GM12864 (cell line): Measurements from ENCODE around the gene MCTP1.

ENCODE experiments used
- DNase-seq: peaks from one replicate; pipeline ENCODE4 v3.0.0-alpha.2; 2011; ENCODE audit warnings: low read depth
- H3K4me3 ChIP-seq: 2 replicates; pipeline ENCODE4 v1.5.1; 2011; ENCODE audit warnings: mild to moderate bottlenecking, low read depth, low read length, control low read depth
- TF ChIP-seq, protein P1 (sequence below): IDR thresholded peaks from 2 replicates; pipeline ENCODE4 v1.5.1; 2011; ENCODE audit warnings: low read depth, mild to moderate bottlenecking, moderate library complexity, low read length, control low read depth, inconsistent platforms; ENCODE audit errors: missing control alignments

The MCTP1 gene

DNA sequence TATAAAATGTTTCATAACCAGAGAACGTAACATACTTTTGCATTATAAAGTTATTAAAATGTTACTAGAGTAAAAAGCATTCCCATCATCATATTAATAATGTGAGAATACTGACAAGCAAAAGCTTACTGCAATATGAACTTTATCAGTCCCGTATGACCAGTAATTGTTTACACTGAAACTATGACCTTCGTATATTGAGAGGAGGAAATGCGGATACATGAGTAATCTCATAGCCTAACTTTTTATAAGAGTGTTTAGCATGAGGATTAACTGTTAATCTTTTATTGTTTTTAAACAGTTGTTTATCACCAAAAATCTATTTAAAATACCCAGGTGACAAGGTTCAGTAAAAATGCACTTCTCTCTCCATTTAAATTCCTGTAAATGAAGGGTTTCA is 394.0 kb downstream of the MCTP1 start:
- TF ChIP-seq, protein P1, sequence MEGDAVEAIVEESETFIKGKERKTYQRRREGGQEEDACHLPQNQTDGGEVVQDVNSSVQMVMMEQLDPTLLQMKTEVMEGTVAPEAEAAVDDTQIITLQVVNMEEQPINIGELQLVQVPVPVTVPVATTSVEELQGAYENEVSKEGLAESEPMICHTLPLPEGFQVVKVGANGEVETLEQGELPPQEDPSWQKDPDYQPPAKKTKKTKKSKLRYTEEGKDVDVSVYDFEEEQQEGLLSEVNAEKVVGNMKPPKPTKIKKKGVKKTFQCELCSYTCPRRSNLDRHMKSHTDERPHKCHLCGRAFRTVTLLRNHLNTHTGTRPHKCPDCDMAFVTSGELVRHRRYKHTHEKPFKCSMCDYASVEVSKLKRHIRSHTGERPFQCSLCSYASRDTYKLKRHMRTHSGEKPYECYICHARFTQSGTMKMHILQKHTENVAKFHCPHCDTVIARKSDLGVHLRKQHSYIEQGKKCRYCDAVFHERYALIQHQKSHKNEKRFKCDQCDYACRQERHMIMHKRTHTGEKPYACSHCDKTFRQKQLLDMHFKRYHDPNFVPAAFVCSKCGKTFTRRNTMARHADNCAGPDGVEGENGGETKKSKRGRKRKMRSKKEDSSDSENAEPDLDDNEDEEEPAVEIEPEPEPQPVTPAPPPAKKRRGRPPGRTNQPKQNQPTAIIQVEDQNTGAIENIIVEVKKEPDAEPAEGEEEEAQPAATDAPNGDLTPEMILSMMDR: no peak
- H3K4me3 ChIP-seq: no peak overlapping the region
- DNase-seq: no peak

DNA sequence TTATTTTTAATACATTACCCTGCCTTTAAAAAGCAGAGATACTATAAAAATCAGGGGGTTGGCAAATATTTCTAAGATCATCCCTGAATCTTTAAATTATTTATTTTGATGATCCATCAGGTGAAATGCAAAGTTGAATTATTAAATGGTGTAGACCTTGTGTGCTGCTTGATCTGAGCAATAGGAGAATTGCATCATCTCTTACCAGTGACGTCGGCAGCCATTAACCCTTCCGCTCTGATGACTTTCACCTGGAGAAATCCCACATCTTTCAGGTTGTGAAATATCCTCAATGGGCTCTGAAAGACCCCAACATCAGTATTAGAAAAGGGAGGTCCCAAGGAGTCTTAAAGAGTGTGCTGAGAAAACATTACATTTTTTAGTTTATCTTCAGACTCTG is 396.2 kb downstream of the MCTP1 start:
- DNase-seq: no peak
- TF ChIP-seq, protein P1: no peak
- no peak overlapping the region for H3K4me3 ChIP-seq

DNA sequence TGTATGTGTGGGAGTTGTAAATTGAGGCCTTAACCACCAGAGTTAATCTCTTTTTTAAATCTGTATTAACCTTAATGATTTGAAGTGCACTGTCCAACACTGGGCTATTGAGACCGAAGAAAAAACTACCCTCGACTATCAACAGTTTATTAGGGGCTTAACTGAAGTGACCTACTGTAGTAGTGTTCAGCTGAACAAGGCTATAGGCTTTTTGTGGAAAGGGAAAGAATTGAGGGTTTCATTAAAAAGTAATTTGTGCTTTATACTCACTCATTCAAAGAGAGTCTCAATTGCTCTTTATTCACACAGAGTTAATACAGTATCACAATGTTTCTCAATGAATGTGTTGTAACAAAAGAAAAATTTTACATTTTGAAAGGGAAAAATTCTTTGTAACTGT is 399.0 kb downstream of the MCTP1 start:
- no peak for DNase-seq
- no peak overlapping the region for H3K4me3 ChIP-seq
- TF ChIP-seq, protein P1: no peak

DNA sequence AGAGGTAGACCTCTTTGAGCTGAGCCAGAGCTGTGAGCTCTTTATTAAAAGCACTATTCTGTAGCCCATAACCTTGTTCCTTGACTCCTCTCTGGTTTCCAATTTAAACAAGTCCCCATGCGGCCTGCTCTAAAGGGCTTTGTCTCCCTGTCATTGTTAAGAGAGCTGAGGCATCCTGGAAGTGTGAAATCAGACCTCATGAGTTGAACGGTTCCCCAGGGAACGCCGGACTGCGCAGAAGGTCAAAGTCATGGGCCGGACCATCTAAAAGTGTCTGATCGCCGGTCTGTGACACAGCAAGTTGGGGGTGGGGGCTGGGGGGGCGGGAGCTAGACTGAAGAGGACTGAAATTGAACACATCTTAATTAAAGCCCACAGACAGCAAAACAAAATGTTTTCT is 400.6 kb downstream of the MCTP1 start:
- no peak for DNase-seq
- no peak overlapping the region for H3K4me3 ChIP-seq
- TF ChIP-seq, protein P1: no peak

DNA sequence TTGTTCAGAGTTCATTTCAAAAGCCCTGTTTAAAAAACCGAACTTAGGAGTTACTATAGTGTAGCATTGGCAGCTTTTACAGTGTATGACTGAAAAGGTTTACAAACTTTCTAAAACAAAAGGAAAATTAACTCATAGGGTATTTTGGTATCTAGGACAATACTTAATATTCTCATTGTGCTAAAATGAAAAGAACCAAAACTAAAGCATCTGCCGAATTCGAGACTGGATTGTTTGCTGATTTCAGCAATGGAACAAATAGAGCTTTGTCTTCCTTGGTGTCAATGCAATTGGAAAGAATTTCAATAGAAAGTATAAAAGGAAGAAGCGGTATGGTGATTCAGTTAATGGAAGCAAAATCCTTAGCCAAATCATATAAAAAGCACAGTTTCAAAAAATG is 412.4 kb downstream of the MCTP1 start:
- TF ChIP-seq, protein P1: no peak
- no peak overlapping the region for H3K4me3 ChIP-seq
- no peak for DNase-seq

DNA sequence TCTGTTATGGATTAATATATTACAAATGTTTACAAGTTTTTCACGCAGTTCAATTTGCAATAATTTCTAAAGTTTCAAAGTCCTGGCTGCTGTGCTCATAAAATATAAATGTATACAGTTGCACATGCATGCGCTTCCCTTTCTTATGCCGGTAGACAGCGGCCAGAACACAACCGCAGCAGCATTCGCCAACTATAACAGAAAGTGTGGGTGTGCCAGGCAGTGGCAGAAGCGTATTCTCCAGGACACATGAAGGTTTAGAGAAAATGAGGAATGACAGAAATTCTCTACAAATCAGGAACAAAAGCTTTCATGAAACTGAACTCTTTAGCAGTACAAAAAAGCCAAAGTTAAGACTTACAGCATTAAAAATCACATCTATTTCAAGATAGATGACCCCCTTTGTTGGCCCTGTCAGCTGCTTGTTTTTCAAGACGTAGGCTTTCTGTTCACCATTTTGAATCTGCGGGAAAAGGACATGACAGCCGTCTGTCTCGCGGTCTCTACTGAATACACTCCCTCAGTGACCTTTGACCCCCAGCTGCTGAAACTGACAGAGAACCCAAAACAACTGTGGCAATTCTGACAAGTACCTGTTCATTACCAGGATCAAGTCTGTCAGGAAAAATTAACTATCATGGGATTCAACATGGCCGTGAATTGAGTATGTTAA is 414.2 kb downstream of the MCTP1 start:
- H3K4me3 ChIP-seq: no peak overlapping the region
- TF ChIP-seq, protein P1: no peak
- no peak for DNase-seq

DNA sequence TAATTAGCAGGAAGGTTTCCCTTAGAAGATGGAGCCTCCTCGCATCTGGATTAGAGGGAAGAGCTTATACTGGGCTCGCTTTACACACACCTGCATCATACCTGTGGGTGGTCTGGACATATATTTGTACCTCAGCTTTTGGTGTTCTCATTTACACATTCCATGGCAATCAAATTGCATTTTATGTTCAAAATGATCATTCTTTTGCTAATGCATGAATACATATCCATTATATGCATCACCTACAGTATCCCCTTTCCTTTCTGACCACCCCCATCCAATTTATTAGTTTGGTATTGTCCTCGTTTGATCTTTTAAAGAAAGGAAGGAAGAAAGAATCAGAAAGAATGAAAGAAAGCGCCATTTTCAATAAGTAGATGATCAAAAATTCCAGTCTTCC is 415.0 kb downstream of the MCTP1 start:
- TF ChIP-seq, protein P1: no peak
- no peak overlapping the region for H3K4me3 ChIP-seq
- DNase-seq: no peak
